ENCODE results near the gene SHMT1.

Gene SHMT1

DNA sequence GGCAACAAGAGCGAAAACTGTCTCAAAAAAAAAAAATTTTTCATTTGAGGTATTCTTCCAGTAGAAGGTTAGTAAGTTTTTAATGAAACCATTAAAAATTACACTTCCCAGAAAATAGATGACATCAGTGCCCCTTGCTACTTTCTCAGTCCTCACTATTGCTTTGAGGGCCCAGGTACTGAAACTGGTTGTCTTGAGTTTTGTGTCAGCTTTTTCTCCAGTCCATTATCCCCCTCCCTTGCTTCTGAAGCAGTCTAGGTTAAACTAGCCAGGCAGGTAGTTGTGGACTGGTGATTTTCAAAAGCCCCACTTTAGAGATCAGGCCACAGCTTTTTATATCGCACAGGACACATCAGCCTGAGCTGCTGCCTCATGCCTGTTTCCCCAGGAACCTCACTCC is 37.3 kb downstream of the SHMT1 start (continued):
- TF ChIP-seq ESRRG (CRISPR knock-in tag; IDR thresholded peaks at IDR 0.05) = no peak

DNA sequence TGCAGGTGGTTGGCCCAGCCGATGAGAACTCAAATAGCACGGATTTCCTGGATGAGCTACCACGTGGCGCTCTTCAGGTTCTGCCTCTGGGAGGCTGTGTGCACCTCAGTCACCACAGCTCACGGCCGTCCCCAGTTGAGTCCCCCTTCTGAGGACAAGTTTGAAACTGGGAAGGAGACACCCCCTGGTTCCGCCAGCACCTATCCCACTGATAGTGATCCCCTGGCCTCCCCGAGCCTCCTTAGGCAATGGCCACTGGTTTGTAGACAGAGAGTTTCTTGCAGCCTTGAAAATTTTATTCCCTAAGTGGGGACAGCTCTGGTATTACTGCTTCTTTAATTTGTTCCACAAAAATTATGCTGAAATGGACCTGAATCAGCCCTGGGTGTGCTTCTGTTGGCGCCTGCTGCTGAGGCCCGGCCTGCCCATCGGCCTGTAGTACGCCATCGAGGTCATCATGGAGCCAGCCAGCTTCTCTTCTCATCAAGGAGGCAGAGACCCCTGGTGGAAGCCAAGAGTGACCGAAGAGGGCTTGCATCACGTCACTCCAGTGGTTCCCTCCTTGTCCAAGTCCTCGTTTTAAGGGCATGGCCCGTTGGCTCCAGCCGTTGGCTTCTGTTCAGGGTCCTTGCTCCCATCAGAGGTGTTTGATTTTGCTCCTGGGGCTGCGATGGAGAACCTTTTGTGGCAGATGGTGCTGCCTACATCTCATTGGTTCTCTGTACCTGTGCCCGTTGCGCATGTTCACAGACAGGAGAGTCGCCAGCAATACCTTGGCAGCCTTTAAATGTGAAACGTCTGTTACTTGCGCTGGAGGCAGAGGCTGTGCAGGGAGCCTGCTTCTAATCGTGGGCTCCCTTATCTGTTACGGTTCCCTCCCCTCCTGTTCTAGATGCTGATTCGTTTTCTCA is 39.0 kb downstream of the SHMT1 start:
- TF ChIP-seq GLIS3 (CRISPR knock-in tag; IDR thresholded peaks at IDR 0.05) (no peak), PATZ1 (CRISPR knock-in tag; IDR thresholded peaks at IDR 0.05; ENCODE audit: borderline replicate concordance) (no peak), ZFP30 (CRISPR knock-in tag; IDR thresholded peaks at IDR 0.05) (no peak), BACH2 (CRISPR knock-in tag; IDR thresholded peaks at IDR 0.05; ENCODE audit: borderline replicate concordance) (no peak), SNAI2 (CRISPR knock-in tag; IDR thresholded peaks at IDR 0.05) (no peak), ZNF565 (CRISPR knock-in tag; conservative IDR thresholded peaks at IDR 0.05; ENCODE audit: low read depth) (no peak), ZFP3 (CRISPR knock-in tag; IDR thresholded peaks at IDR 0.05) (no peak), OSR1 (CRISPR knock-in tag; IDR thresholded peaks at IDR 0.05) (no peak), TOX (CRISPR knock-in tag; IDR thresholded peaks at IDR 0.05; ENCODE audit: borderline replicate concordance) (no peak), POU6F1 (CRISPR knock-in tag; IDR thresholded peaks at IDR 0.05; ENCODE audit: borderline replicate concordance, low read depth) (no peak), CREB5 (CRISPR knock-in tag; IDR thresholded peaks at IDR 0.05; ENCODE audit: low read depth) (no peak), ESRRG (CRISPR knock-in tag; IDR thresholded peaks at IDR 0.05) (no peak), CSDC2 (CRISPR knock-in tag; IDR thresholded peaks at IDR 0.05) (no peak), ZNF70 (CRISPR knock-in tag; IDR thresholded peaks at IDR 0.05) (no peak), ARNTL (CRISPR knock-in tag; IDR thresholded peaks at IDR 0.05; ENCODE audit: borderline replicate concordance, low read depth) (no peak), CSRNP3 (CRISPR knock-in tag; IDR thresholded peaks at IDR 0.05) (no peak), ZNF8 (CRISPR knock-in tag; IDR thresholded peaks at IDR 0.05) (no peak), TCF4 (CRISPR knock-in tag; IDR thresholded peaks at IDR 0.05; ENCODE audit: borderline replicate concordance) (no peak), ZC3H10 (CRISPR knock-in tag; IDR thresholded peaks at IDR 0.05) (no peak), ISL1 (CRISPR knock-in tag; IDR thresholded peaks at IDR 0.05) (no peak)
- no peak for ATAC-seq

DNA sequence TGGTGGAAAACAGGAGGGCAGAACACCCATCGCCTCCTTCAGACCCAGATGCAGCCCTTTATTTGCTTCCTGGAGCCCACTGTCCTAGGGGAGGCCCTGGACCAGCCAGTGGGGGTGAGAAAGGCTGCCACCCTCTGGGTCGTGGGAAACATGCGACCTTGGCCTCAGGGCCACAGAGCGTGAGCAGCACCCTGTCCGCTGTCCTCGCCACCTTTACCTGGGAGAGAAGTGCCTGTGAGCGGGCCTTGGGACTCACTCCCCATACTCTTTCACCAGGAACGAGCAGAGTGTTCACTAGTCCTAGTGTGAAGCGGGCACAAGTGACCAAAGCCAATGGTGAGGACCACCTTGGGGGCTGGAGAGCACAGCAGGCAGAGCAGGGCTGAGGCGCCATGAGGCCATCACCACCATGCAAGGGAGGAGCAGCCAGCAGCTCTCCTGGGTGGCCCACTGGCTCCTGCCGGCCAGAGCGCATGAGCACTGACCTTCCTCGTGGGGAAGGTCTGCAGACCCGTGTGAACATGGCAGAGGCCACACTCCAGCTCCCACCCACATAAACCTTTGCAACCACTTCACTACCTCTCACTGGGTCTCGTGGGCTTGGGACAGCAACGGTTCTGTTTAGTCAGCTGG is 39.7 kb downstream of the SHMT1 start:
- no peak for TF ChIP-seq OSR1 (CRISPR knock-in tag; IDR thresholded peaks at IDR 0.05)
- TF ChIP-seq CSDC2 (CRISPR knock-in tag; IDR thresholded peaks at IDR 0.05) = no peak
- TF ChIP-seq ZFP3 (CRISPR knock-in tag; IDR thresholded peaks at IDR 0.05) = no peak
- TF ChIP-seq GLIS3 (CRISPR knock-in tag; IDR thresholded peaks at IDR 0.05) = no peak
- TF ChIP-seq CREB5 (CRISPR knock-in tag; IDR thresholded peaks at IDR 0.05; ENCODE audit: low read depth) = no peak
- ATAC-seq = no peak

Measured in SK-N-SH treated with all-trans-retinoic acid at 6 μM for 48 hours (cell line).